Thymus (tissue), 11 donors: ENCODE measurements around the gene GMPR. TPM values are rescaled to one million over a fixed set of nuclear protein-coding genes. Genes with fewer than 3 reads are reported as not detected.

ENCODE experiments used
- DNase-seq, 9 donors: peaks; one replicate each; pipeline ENCODE4 v3.0.0-alpha.2; 2013; ENCODE audit warnings: low spot score in 9 of 9, low read depth in 6 of 9, missing footprints in 1 of 9
- H3K27ac ChIP-seq, 2 donors: one replicate each; pipeline ENCODE4 v1.5.1; 2013; ENCODE audit warnings: control low read depth in 1 of 2, low read depth in 1 of 2, low read length in 1 of 2, mild to moderate bottlenecking in 1 of 2, moderate library complexity in 1 of 2
- H3K27me3 ChIP-seq, 2 donors: one replicate each; pipeline ENCODE4 v1.5.1; 2013; ENCODE audit warnings: low read length in 1 of 2; ENCODE audit not compliant: control insufficient read depth in 2 of 2, insufficient read depth in 1 of 2
- H3K36me3 ChIP-seq, 2 donors: one replicate each; pipeline ENCODE4 v1.5.1; 2013; ENCODE audit warnings: low read length in 1 of 2, mild to moderate bottlenecking in 1 of 2, moderate library complexity in 1 of 2; ENCODE audit not compliant: control insufficient read depth in 2 of 2, insufficient read depth in 2 of 2
- H3K4me1 ChIP-seq, 2 donors: one replicate each; pipeline ENCODE4 v1.5.1; 2013; ENCODE audit warnings: low read length in 2 of 2; ENCODE audit not compliant: control insufficient read depth in 2 of 2, insufficient read depth in 2 of 2
- H3K4me3 ChIP-seq, 2 donors: one replicate each; pipeline ENCODE4 v1.5.1; 2013; ENCODE audit warnings: low read length in 2 of 2, control low read depth in 1 of 2, mild to moderate bottlenecking in 1 of 2
- H3K9me3 ChIP-seq, 2 donors: one replicate each; pipeline ENCODE4 v1.5.1; 2013; ENCODE audit warnings: low read length in 1 of 2, mild to moderate bottlenecking in 1 of 2; ENCODE audit not compliant: control insufficient read depth in 2 of 2, insufficient read depth in 1 of 2
- WGBS: extraction: QIAGEN DNeasy Blood & Tissue Kit; methylation state at CpG from one replicate; pipeline ENCODE4 v1.1.7; 2013; 5-methylcytosine and 5-hydroxymethylcytosine counted together
- polyA plus RNA-seq: library from polyadenylated mRNA; stranded (reverse); fragments of 200-250 nt; gene quantifications from one replicate; pipeline ENCODE4 v1.2.3, GENCODE V29; 2013
- total RNA-seq: library from RNA; stranded (reverse); fragments of 120-200 nt; gene quantifications from one replicate; pipeline ENCODE4 v1.2.4, GENCODE V29; 2013
- donor health status: healthy.

GMPR gene
- total and polyA plus RNA-seq, 2 donors, result 4.1 to 17.2 TPM

- Histone ChIP-seq H3K27me3 (peaks cover 19 to 49% of the 10 kb centered on the region in 2 donors), H3K4me1 (peaks cover 5 to 15% of the 10 kb centered on the region in 2 donors), H3K4me3 (peak overlapping the region in 1 of 2 donors; percentile 44), H3K9me3 (peaks cover 0 to 5% of the 10 kb centered on the region in 2 donors), H3K36me3 (no peaks in the 10 kb centered on the region), H3K27ac (no peak overlapping the region)
- DNase-seq, result no peak
- 36% methylated on average over 5 of the region's 5 CpGs for WGBS
Observed at GRCh38 chr6:16239798-16240123, 1.4 kb downstream of the GMPR start.

GRCh38 chr6:16240589-16241320 is 2.4 kb downstream of the GMPR start:
- WGBS, result 98% methylated on average over 12 of the region's 12 CpGs
- Histone ChIP-seq H3K4me3 (no peak overlapping the region), H3K36me3 (no peaks in the 10 kb centered on the region), H3K9me3 (peaks cover 0 to 5% of the 10 kb centered on the region in 2 donors), H3K4me1 (peaks cover 5 to 15% of the 10 kb centered on the region in 2 donors), H3K27ac (no peak overlapping the region), H3K27me3 (peaks cover 19 to 45% of the 10 kb centered on the region in 2 donors)
- no peak for DNase-seq

GRCh38 chr6:16241321-16241689 is 2.9 kb downstream of the GMPR start:
- WGBS, result 99% methylated on average over 4 of the region's 4 CpGs
- H3K27ac ChIP-seq, result no peak overlapping the region
- peaks cover 0 to 5% of the 10 kb centered on the region in 2 donors for H3K9me3 ChIP-seq
- DNase-seq, result no peak
- no peak overlapping the region for H3K4me3 ChIP-seq
- H3K36me3 ChIP-seq, result no peaks in the 10 kb centered on the region
- peaks cover 5 to 15% of the 10 kb centered on the region in 2 donors for H3K4me1 ChIP-seq
- H3K27me3 ChIP-seq, result peaks cover 19 to 42% of the 10 kb centered on the region in 2 donors

GRCh38 chr6:16243055-16243454 is 4.7 kb downstream of the GMPR start:
- Histone ChIP-seq H3K27ac (no peak overlapping the region), H3K4me1 (peaks cover 5 to 13% of the 10 kb centered on the region in 2 donors), H3K27me3 (peaks cover 8 to 26% of the 10 kb centered on the region in 2 donors), H3K9me3 (peaks cover 0 to 5% of the 10 kb centered on the region in 2 donors), H3K36me3 (no peaks in the 10 kb centered on the region), H3K4me3 (no peak overlapping the region)
- DNase-seq, result no peak
- 92% methylated on average over 8 of the region's 8 CpGs for WGBS

- H3K4me1 ChIP-seq, result peaks cover 3 to 9% of the 10 kb centered on the region in 2 donors
- H3K36me3 ChIP-seq, result no peaks in the 10 kb centered on the region
- 98% methylated on average over 5 of the region's 5 CpGs for WGBS
- H3K27me3 ChIP-seq, result peaks cover 7 to 20% of the 10 kb centered on the region in 2 donors
- DNase-seq, result no peak
- H3K27ac ChIP-seq, result no peak overlapping the region
- no peak overlapping the region for H3K4me3 ChIP-seq
- H3K9me3 ChIP-seq, result peaks cover 0 to 5% of the 10 kb centered on the region in 2 donors
Observed at GRCh38 chr6:16243664-16244063, 5.3 kb downstream of the GMPR start.

- Histone ChIP-seq H3K36me3 (no peaks in the 10 kb centered on the region), H3K27ac (no peak overlapping the region), H3K4me3 (no peak overlapping the region), H3K4me1 (peaks cover 2 to 3% of the 10 kb centered on the region in 2 donors), H3K9me3 (peaks cover 0 to 1% of the 10 kb centered on the region in 2 donors), H3K27me3 (peaks cover 4 to 12% of the 10 kb centered on the region in 2 donors)
- 99% methylated on average over 5 of the region's 5 CpGs for WGBS
- DNase-seq, result no peak
Observed at GRCh38 chr6:16244446-16244845, 6.1 kb downstream of the GMPR start.

- Histone ChIP-seq H3K27ac (no peak overlapping the region), H3K4me1 (no peaks in the 10 kb centered on the region), H3K27me3 (peaks cover 0 to 7% of the 10 kb centered on the region in 2 donors), H3K36me3 (no peaks in the 10 kb centered on the region), H3K9me3 (no peaks in the 10 kb centered on the region), H3K4me3 (no peak overlapping the region)
- no peak for DNase-seq
- 93% methylated on average over 10 of the region's 10 CpGs for WGBS
Observed at GRCh38 chr6:16244869-16245451, 6.6 kb downstream of the GMPR start.

- no peaks in the 10 kb centered on the region for H3K4me1 ChIP-seq
- no peaks in the 10 kb centered on the region for H3K9me3 ChIP-seq
- H3K36me3 ChIP-seq, result no peaks in the 10 kb centered on the region
- no peak for DNase-seq
- H3K27me3 ChIP-seq, result no peaks in the 10 kb centered on the region
- WGBS, result 98% methylated on average over 7 of the region's 7 CpGs
- H3K27ac ChIP-seq, result no peak overlapping the region
- H3K4me3 ChIP-seq, result no peak overlapping the region
Observed at GRCh38 chr6:16248271-16248853, 10.0 kb downstream of the GMPR start.

- H3K36me3 ChIP-seq, result no peaks in the 10 kb centered on the region
- no peaks in the 10 kb centered on the region for H3K27me3 ChIP-seq
- no peaks in the 10 kb centered on the region for H3K4me1 ChIP-seq
- DNase-seq, result no peak
- no peak overlapping the region for H3K4me3 ChIP-seq
- WGBS, result 95% methylated on average over 1 of the region's 1 CpG
- H3K9me3 ChIP-seq, result no peaks in the 10 kb centered on the region
- H3K27ac ChIP-seq, result no peak overlapping the region
Observed at GRCh38 chr6:16249971-16250370, 11.6 kb downstream of the GMPR start.
